ENCODE data around the gene DTX2. TPM values are rescaled to one million over a fixed set of nuclear protein-coding genes. Genes with fewer than 3 reads are reported as not detected.

Gene DTX2
- total RNA-seq, 4 donors from 2014 or later, result 73.0 to 169 (median 119) TPM

DNA sequence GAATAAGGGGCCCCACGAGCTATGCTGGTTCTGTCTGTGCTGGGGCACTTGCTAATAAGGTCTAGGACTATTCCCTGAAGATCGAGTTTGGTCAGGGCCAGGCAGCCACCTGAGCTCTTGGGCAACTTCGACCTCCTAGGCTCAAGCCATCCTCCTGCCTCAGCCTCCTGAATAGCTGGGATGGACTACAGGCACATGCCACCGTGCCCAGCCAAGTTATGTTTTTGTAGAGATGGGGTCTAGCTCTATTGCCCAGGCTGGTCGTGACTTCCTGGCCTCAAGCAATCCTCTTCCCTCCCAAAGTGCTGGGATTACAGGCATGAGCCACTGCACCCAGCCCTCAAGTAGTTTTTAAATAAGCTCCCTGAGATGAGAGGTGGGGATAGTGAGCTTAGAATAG lies 33.9 kb upstream of the DTX2 start:
- DNase-seq, result no peak
- H3K27ac ChIP-seq, result no peak overlapping the region
- 78% methylated on average over 5 of the region's 5 CpGs; no CpG with 5 or more reads in 1 of the 2 donors for WGBS, 2 donors (ENCODE audit: low coverage in 1 of 2)
- no peaks in the 10 kb centered on the region for H3K4me1 ChIP-seq
- no peak for TF ChIP-seq EP300 (IDR thresholded peaks at IDR 0.05; ENCODE audit: low read depth)
- TF ChIP-seq POLR2A (IDR thresholded peaks at IDR 0.05), result no peak
- TF ChIP-seq, protein P1, sequence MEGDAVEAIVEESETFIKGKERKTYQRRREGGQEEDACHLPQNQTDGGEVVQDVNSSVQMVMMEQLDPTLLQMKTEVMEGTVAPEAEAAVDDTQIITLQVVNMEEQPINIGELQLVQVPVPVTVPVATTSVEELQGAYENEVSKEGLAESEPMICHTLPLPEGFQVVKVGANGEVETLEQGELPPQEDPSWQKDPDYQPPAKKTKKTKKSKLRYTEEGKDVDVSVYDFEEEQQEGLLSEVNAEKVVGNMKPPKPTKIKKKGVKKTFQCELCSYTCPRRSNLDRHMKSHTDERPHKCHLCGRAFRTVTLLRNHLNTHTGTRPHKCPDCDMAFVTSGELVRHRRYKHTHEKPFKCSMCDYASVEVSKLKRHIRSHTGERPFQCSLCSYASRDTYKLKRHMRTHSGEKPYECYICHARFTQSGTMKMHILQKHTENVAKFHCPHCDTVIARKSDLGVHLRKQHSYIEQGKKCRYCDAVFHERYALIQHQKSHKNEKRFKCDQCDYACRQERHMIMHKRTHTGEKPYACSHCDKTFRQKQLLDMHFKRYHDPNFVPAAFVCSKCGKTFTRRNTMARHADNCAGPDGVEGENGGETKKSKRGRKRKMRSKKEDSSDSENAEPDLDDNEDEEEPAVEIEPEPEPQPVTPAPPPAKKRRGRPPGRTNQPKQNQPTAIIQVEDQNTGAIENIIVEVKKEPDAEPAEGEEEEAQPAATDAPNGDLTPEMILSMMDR (IDR thresholded peaks at IDR 0.05), result no peak
- TF ChIP-seq POLR2AphosphoS5 (IDR thresholded peaks at IDR 0.05), result no peak
- in situ Hi-C loops (cut with MboI; ENCODE audit: low pct_ligation_motif_present in 1 of 4, low pct_unique_long_range_greater_than_20kb in 1 of 4, low sequenced_read_pairs in 3 of 4), result no loop called here
- intact Hi-C loops (cut with DNase I; ENCODE audit: low total_unique reads), result no loop called here
- H3K9me3 ChIP-seq, result no peaks in the 10 kb centered on the region
- no peak overlapping the region for H3K4me3 ChIP-seq
- H3K27me3 ChIP-seq, result peaks cover 5% of the 10 kb centered on the region
- no peaks in the 10 kb centered on the region for H3K36me3 ChIP-seq

DNA sequence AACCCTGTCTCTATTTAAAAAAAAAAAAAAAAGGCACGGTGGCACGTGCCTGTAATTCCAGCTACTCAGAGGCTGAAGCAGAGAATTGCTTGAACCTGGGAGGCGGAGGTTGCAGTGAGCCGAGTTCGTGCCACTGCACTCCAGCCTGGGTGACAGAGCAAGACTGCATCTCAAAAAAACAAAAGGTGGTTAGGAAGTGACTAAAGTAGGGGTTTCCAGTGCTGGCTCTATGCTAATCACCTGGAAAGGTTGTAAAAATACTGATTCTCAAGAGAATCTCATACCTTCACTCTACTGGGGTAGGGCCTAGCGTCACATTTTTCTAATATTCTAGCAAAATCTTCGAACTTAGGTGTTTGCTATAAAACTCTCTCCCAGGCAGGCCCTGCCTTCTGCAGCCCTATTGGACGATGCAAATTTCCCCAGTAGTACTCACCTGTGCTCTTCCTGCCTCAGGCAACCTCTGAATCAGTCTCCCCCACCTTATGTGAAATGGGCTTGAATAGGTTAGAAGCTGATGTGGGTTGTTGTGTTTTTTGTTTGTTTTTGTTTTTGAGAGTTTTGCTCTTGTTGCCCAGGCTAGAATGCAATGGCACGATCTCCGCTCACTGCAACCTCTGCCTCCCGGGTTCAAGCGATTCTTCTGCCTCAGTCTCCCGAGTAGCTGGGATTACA lies 33.2 kb upstream of the DTX2 start:
- Histone ChIP-seq H3K4me1 (no peaks in the 10 kb centered on the region), H3K4me3 (no peak overlapping the region), H3K36me3 (no peaks in the 10 kb centered on the region), H3K27ac (no peak overlapping the region), H3K9me3 (no peaks in the 10 kb centered on the region), H3K27me3 (peaks cover 2% of the 10 kb centered on the region)
- DNase-seq, result no peak
- in situ Hi-C loops (cut with MboI; ENCODE audit: low pct_ligation_motif_present in 1 of 4, low pct_unique_long_range_greater_than_20kb in 1 of 4, low sequenced_read_pairs in 3 of 4) (no loop called here), intact Hi-C loops (cut with DNase I; ENCODE audit: low total_unique reads) (no loop called here)
- 89 to 90% methylated on average over 9 to 13 of the region's 13 CpGs for WGBS, 2 donors (ENCODE audit: low coverage in 1 of 2)
- no peak for TF ChIP-seq POLR2A (IDR thresholded peaks at IDR 0.05)
- TF ChIP-seq POLR2AphosphoS5 (IDR thresholded peaks at IDR 0.05), result no peak
- no peak for TF ChIP-seq EP300 (IDR thresholded peaks at IDR 0.05; ENCODE audit: low read depth)
- TF ChIP-seq, protein P1 (IDR thresholded peaks at IDR 0.05), result no peak

DNA sequence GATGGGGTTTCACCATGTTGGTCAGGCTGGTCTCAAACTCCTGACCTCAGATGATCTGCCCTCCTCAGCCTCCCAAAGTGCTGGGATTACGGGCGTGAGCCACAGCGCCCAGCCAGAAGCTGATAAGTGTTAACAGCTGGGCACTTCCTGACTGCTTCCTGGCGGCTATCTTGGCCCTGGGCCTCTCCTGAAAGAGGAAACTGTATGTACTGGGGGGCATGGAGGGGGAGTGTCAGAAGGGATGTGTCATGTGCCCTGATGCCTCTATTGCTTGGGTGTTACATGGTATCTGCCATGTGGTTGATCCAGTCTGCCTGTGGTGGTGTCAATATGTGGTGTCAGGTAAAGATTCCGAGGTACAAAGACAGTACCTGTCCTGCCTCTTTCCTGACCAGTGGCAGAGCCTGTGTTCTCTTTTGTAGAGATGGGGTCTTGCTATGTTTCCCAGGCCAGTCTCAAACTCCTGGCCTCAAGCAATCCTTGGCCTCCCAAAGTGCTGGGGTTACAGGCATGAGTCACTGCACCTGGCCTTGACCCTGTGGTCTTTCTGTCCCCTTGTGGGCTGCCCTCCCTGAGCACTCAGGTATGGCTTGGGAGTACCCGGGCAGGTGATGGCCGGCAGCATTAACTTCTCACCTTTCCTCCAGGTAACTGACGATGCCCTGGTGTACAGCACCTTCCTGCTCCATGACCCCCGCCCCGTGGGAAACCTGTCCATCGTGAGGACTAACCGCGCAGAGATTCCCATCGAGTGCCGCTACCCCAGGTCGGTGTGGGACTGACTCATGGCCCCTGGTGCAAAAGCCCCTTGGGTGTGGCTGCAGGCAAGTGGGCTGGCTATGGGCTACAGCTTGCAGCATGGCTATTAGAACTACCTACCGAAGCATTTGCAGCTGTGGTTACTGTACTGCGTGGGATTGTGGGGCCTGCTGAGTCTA lies 32.4 kb upstream of the DTX2 start:
- Histone ChIP-seq H3K36me3 (no peaks in the 10 kb centered on the region), H3K27ac (no peak overlapping the region), H3K4me3 (no peak overlapping the region), H3K4me1 (no peaks in the 10 kb centered on the region), H3K27me3 (no peaks in the 10 kb centered on the region), H3K9me3 (no peaks in the 10 kb centered on the region)
- intact Hi-C loops (cut with DNase I; ENCODE audit: low total_unique reads), result no loop called here
- 83% methylated on average over 18 of the region's 18 CpGs; no CpG with 5 or more reads in 1 of the 2 donors for WGBS, 2 donors (ENCODE audit: low coverage in 1 of 2)
- in situ Hi-C loops (cut with MboI; ENCODE audit: low pct_ligation_motif_present in 1 of 4, low pct_unique_long_range_greater_than_20kb in 1 of 4, low sequenced_read_pairs in 3 of 4), result no loop called here
- no peak for DNase-seq
- TF ChIP-seq, protein P1 (IDR thresholded peaks at IDR 0.05), result no peak
- TF ChIP-seq POLR2A (IDR thresholded peaks at IDR 0.05) (no peak), EP300 (IDR thresholded peaks at IDR 0.05; ENCODE audit: low read depth) (no peak), POLR2AphosphoS5 (IDR thresholded peaks at IDR 0.05) (no peak)

DNA sequence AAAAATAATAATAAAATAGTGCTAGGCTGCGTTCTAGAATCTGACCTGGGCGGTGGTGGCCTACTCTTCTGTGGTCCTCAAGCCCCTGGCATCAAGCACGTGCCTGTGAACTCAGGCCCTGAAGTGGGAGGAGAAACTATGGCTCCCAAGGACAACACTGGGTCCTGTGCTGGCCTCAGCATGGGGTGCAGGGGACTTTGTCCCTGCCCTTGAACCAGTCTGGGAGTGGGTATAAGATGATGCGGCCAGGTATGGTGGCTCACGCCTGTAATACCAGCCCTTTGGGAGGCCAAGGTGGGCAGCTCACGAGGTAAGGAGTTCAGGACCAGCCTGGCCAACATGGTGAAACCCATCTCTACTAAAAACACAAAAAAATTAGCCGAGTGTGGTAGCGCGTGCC lies 31.3 kb upstream of the DTX2 start:
- Histone ChIP-seq H3K4me3 (no peak overlapping the region), H3K27ac (no peak overlapping the region), H3K27me3 (no peaks in the 10 kb centered on the region), H3K36me3 (no peaks in the 10 kb centered on the region), H3K9me3 (no peaks in the 10 kb centered on the region), H3K4me1 (no peaks in the 10 kb centered on the region)
- 88 to 100% methylated on average over 4 to 9 of the region's 9 CpGs for WGBS, 2 donors (ENCODE audit: low coverage in 1 of 2)
- in situ Hi-C loops (cut with MboI; ENCODE audit: low pct_ligation_motif_present in 1 of 4, low pct_unique_long_range_greater_than_20kb in 1 of 4, low sequenced_read_pairs in 3 of 4), result no loop called here
- TF ChIP-seq POLR2AphosphoS5 (IDR thresholded peaks at IDR 0.05) (no peak), POLR2A (IDR thresholded peaks at IDR 0.05) (no peak), EP300 (IDR thresholded peaks at IDR 0.05; ENCODE audit: low read depth) (no peak)
- TF ChIP-seq, protein P1 (IDR thresholded peaks at IDR 0.05), result no peak
- no peak for DNase-seq
- intact Hi-C loops (cut with DNase I; ENCODE audit: low total_unique reads), result no loop called here

Data from transverse colon (tissue), 4 donors.